GM18861 (cell line): ENCODE data around the gene UNC79.

ENCODE experiments used
- ATAC-seq: cut with Tn5 transposase; IDR thresholded peaks from one replicate; pipeline ENCODE4 v1.9.1; 2021; ENCODE audit not compliant: unreplicated experiment

UNC79 gene

GRCh38 chr14:93655078-93655750 is 224.5 kb downstream of the UNC79 start:
- ATAC-seq = no peak

- ATAC-seq = no peak
Observed at GRCh38 chr14:93657875-93658274, 227.1 kb downstream of the UNC79 start.

- no peak for ATAC-seq
Observed at GRCh38 chr14:93663317-93663716, 232.6 kb downstream of the UNC79 start.

- no peak for ATAC-seq
Observed at GRCh38 chr14:93665169-93665568, 234.4 kb downstream of the UNC79 start.

GRCh38 chr14:93669632-93670031 is 238.9 kb downstream of the UNC79 start:
- no peak for ATAC-seq

GRCh38 chr14:93674343-93674742 is 243.6 kb downstream of the UNC79 start:
- no peak for ATAC-seq

- ATAC-seq = no peak
Observed at GRCh38 chr14:93675651-93676050, 244.9 kb downstream of the UNC79 start.

- no peak for ATAC-seq
Observed at GRCh38 chr14:93676416-93676958, 245.7 kb downstream of the UNC79 start.

GRCh38 chr14:93682459-93682858 is 251.7 kb downstream of the UNC79 start:
- ATAC-seq = no peak

GRCh38 chr14:93683226-93683625 is 252.5 kb downstream of the UNC79 start:
- no peak for ATAC-seq

- ATAC-seq = no peak
Observed at GRCh38 chr14:93685121-93685895, 254.6 kb downstream of the UNC79 start.

- no peak for ATAC-seq
Observed at GRCh38 chr14:93686268-93686667, 255.5 kb downstream of the UNC79 start.

- ATAC-seq = no peak
Observed at GRCh38 chr14:93688239-93688666, 257.5 kb downstream of the UNC79 start.

GRCh38 chr14:93688820-93689219 is 258.1 kb downstream of the UNC79 start:
- ATAC-seq = no peak

GRCh38 chr14:93690146-93690545 is 259.4 kb downstream of the UNC79 start:
- ATAC-seq = no peak

GRCh38 chr14:93691042-93691780 is 260.5 kb downstream of the UNC79 start:
- no peak for ATAC-seq

- ATAC-seq = no peak
Observed at GRCh38 chr14:93693914-93694313, 263.2 kb downstream of the UNC79 start.

- no peak for ATAC-seq
Observed at GRCh38 chr14:93700928-93701327, 270.2 kb downstream of the UNC79 start.

GRCh38 chr14:93701562-93701961 is 270.8 kb downstream of the UNC79 start:
- ATAC-seq = no peak

GRCh38 chr14:93702946-93703345 is 272.2 kb downstream of the UNC79 start:
- no peak for ATAC-seq

GRCh38 chr14:93703941-93704340 is 273.2 kb downstream of the UNC79 start:
- no peak for ATAC-seq
